Subcutaneous abdominal adipose tissue (tissue), 5 donors: ENCODE data around the gene PXT1.

Source experiments
- H3K27ac ChIP-seq: one replicate; pipeline ENCODE4 v1.7.0; 2013; ENCODE audit warnings: low read depth, mild to moderate bottlenecking, inconsistent platforms, low read length, moderate library complexity
- H3K27me3 ChIP-seq, 5 donors: one replicate each; pipeline ENCODE4 v1.7.0; 2013; ENCODE audit warnings: low read length in 5 of 5, inconsistent platforms in 1 of 5; ENCODE audit not compliant: control insufficient read depth in 5 of 5, insufficient read depth in 4 of 5
- H3K36me3 ChIP-seq, 5 donors: one replicate each; pipeline ENCODE4 v1.7.0; 2013; ENCODE audit warnings: low read length in 5 of 5; ENCODE audit not compliant: control insufficient read depth in 5 of 5, insufficient read depth in 5 of 5
- H3K4me1 ChIP-seq, 5 donors: one replicate each; pipeline ENCODE4 v1.7.0; 2013; ENCODE audit warnings: low read length in 5 of 5, mild to moderate bottlenecking in 3 of 5, moderate library complexity in 1 of 5; ENCODE audit not compliant: control insufficient read depth in 5 of 5, insufficient read depth in 5 of 5
- H3K4me3 ChIP-seq, 5 donors: one replicate each; pipeline ENCODE4 v1.7.0; 2013; ENCODE audit warnings: low read length in 5 of 5, low read depth in 1 of 5
- H3K9ac ChIP-seq, 5 donors: one replicate each; pipeline ENCODE4 v1.7.0; 2013; ENCODE audit warnings: low read length in 5 of 5, mild to moderate bottlenecking in 4 of 5, moderate library complexity in 3 of 5
- H3K9me3 ChIP-seq, 5 donors: one replicate each; pipeline ENCODE4 v1.7.0; 2013; ENCODE audit warnings: low read length in 5 of 5; ENCODE audit not compliant: control insufficient read depth in 5 of 5
- donor health status: healthy.
- donor health status: healthy.
- donor health status: healthy.
- donor health status: healthy.
- donor health status: healthy.

The PXT1 gene

DNA sequence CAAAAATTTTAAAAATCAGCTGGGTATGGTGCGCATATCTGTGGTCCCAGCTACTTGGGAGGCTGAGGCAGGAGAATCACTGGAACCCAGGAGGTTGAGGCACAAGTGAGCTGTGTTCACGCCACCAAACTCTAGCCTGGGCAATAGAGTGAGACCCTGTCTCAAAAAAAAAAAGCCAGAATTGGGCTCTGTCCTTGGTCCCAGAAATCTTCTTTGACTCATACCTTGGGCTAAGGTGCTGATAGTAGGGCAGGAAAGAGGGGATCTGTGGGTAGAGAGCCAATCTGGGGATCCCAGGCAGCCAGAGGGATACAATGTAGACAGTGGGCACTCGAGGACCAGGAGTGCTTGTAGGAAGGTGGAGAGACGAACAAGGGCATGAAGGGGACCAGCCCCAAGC lies 68.5 kb downstream of the PXT1 start:
- H3K36me3 ChIP-seq: no peaks in the 10 kb centered on the region
- H3K9me3 ChIP-seq: no peaks in the 10 kb centered on the region
- peaks cover 0 to 3% (median 0%) of the 10 kb centered on the region in 5 donors for H3K27me3 ChIP-seq
- no peak overlapping the region for H3K9ac ChIP-seq
- no peak overlapping the region for H3K4me3 ChIP-seq
- no peak overlapping the region for H3K27ac ChIP-seq
- peaks cover 0 to 11% (median 7%) of the 10 kb centered on the region in 5 donors for H3K4me1 ChIP-seq

DNA sequence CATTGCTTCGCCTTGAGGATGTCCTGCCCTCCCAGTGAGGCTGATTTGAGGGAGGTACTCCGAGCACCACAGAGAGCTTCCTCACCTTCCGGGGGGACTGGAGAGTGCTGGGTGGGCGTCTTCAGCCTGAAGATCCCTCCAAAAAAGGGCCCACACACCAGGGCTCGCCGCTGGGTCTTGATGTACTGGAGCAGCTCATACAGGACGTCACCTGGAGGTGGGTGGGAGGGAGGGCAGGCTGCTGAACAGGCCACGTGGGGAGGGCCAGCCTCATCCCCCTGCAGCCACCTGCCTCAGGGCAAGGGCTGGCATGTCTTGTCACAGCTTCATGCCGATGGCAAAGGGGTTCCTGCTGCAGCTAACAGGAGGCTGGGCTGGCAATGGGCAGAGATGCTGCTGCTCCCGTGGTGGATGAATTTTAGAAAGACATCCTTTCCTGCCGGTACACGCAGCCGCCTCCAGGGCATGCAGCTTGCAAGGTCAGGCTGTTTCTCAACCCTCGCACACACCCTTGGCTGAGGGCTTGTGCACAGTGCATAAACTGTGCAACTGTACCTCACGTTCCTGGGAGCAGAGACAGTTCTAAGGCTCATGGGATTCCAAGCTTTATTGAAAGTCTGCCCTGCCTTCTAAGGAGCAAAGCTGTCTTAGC lies 69.2 kb downstream of the PXT1 start:
- no peak overlapping the region for H3K27ac ChIP-seq
- H3K27me3 ChIP-seq: peaks cover 0 to 3% (median 0%) of the 10 kb centered on the region in 5 donors
- peaks cover 0 to 11% (median 7%) of the 10 kb centered on the region in 5 donors for H3K4me1 ChIP-seq
- H3K9ac ChIP-seq: no peak overlapping the region
- H3K9me3 ChIP-seq: no peaks in the 10 kb centered on the region
- H3K4me3 ChIP-seq: no peak overlapping the region
- H3K36me3 ChIP-seq: no peaks in the 10 kb centered on the region

- Histone ChIP-seq H3K27me3 (peaks cover 0 to 3% (median 0%) of the 10 kb centered on the region in 5 donors), H3K36me3 (no peaks in the 10 kb centered on the region), H3K4me1 (peaks cover 0 to 11% (median 7%) of the 10 kb centered on the region in 5 donors), H3K9me3 (no peaks in the 10 kb centered on the region), H3K27ac (no peak overlapping the region), H3K4me3 (no peak overlapping the region), H3K9ac (no peak overlapping the region)
Observed at GRCh38 chr6:36372088-36372487, 70.6 kb downstream of the PXT1 start.

DNA sequence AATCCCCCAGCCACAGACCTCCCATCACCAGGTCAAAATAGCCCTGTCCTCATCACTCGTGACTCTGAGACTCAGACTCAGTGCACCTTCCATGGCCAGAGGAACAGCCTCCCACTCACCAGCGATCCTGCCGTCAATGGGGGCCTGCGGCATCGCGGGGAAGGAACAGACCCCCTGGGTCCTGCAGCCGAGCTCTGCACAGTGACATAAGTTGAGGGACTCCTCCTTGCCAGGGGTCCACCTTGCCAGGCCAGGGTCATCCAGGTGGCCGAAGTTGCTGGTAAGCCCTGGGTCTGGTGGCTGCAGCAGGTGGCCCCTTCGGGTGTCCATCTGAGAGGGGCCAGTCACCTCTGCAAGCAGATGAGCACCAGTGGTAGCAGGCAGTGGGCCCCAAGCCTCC lies 71.4 kb downstream of the PXT1 start:
- Histone ChIP-seq H3K4me3 (no peak overlapping the region), H3K27ac (no peak overlapping the region), H3K9ac (no peak overlapping the region), H3K27me3 (peaks cover 0 to 3% (median 0%) of the 10 kb centered on the region in 5 donors), H3K9me3 (no peaks in the 10 kb centered on the region), H3K4me1 (peaks cover 0 to 11% (median 7%) of the 10 kb centered on the region in 5 donors), H3K36me3 (no peaks in the 10 kb centered on the region)

GRCh38 chr6:36370638-36371037 lies 72.0 kb downstream of the PXT1 start:
- no peak overlapping the region for H3K9ac ChIP-seq

GRCh38 chr6:36368921-36369865 lies 73.5 kb downstream of the PXT1 start:
- Histone ChIP-seq H3K4me1 (peaks cover 0 to 4% (median 3%) of the 10 kb centered on the region in 5 donors), H3K27ac (no peak overlapping the region), H3K27me3 (peaks cover 0 to 3% (median 0%) of the 10 kb centered on the region in 5 donors), H3K9me3 (no peaks in the 10 kb centered on the region), H3K9ac (no peak overlapping the region), H3K36me3 (no peaks in the 10 kb centered on the region), H3K4me3 (no peak overlapping the region)

More at GRCh38 chr6:36370638-36371037, 72.0 kb downstream of the PXT1 start:
- H3K27ac ChIP-seq: no peak overlapping the region
- no peaks in the 10 kb centered on the region for H3K36me3 ChIP-seq
- peaks cover 0 to 11% (median 7%) of the 10 kb centered on the region in 5 donors for H3K4me1 ChIP-seq
- H3K4me3 ChIP-seq: no peak overlapping the region
- H3K27me3 ChIP-seq: peaks cover 0 to 3% (median 0%) of the 10 kb centered on the region in 5 donors
- H3K9me3 ChIP-seq: no peaks in the 10 kb centered on the region

DNA sequence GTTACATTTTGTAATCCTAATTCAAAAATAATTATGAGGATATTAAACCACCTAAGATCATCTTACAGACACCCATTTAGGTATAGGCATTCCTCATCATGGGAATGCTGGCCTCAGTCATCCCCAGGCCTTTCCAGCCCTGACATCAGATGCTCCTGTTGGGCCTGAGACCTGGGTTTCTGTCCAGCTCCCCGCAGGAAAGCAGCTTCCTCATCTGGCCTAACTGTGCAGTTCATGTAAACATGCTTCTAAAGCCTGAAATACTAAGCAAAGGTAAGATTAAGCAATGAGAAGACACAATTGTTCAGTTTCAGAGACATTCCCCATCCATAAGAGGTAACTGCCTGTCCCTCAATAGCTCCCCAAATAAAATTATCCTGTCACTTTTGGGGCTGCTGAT lies 74.2 kb downstream of the PXT1 start:
- H3K27ac ChIP-seq: no peak overlapping the region
- H3K27me3 ChIP-seq: peaks cover 0 to 3% (median 0%) of the 10 kb centered on the region in 5 donors
- no peaks in the 10 kb centered on the region for H3K36me3 ChIP-seq
- no peaks in the 10 kb centered on the region for H3K9me3 ChIP-seq
- H3K4me3 ChIP-seq: no peak overlapping the region
- no peak overlapping the region for H3K9ac ChIP-seq
- peaks cover 0 to 4% (median 0%) of the 10 kb centered on the region in 5 donors for H3K4me1 ChIP-seq

- Histone ChIP-seq H3K9ac (no peak overlapping the region), H3K4me3 (no peak overlapping the region), H3K27me3 (peaks cover 0 to 4% (median 0%) of the 10 kb centered on the region in 5 donors), H3K9me3 (no peaks in the 10 kb centered on the region), H3K36me3 (no peaks in the 10 kb centered on the region), H3K4me1 (peaks cover 0 to 4% (median 0%) of the 10 kb centered on the region in 5 donors), H3K27ac (no peak overlapping the region)
Observed at GRCh38 chr6:36367743-36368142, 74.9 kb downstream of the PXT1 start.

DNA sequence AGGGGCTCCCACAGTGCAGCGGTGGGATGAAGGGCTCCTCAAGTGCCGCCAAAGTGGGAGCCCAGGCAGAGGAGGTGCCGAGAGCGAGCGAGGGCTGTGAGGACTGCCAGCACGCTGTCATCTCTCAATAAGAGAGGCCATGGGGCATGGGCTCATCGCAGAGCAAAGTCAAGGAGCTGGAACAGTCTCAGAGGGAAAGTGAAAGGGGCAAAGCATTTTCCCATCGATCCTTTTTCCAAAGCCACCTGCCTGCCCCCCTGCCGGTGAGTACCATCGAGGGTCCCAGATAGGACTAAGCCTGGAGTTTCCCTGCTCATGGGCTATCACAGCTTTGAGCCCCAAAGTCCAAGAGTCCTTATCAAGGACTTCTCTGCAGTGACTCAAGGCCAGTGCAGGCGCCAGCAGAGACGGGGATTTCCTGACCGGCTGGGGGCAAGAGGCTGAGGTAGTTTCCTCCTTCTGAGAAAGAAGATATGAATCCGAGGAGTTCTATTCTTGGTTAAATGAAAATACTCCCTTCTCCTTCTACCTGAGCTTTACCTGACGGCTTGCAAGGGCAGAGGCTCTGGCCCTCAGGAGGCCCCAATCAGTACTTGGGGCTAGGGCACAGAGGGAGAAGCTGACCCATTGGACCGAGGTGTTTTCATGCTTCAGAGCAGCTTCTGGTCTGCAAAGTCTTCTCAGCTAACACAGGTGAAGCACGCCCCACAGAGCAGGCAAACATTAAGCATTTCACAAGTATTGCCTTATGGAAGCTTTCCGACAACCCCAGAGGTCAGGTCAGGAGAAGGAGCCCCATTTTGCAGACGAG lies 77.8 kb downstream of the PXT1 start:
- Histone ChIP-seq H3K9me3 (no peaks in the 10 kb centered on the region), H3K4me3 (no peak overlapping the region), H3K4me1 (peaks cover 0 to 9% (median 7%) of the 10 kb centered on the region in 5 donors), H3K9ac (no peak overlapping the region), H3K36me3 (no peaks in the 10 kb centered on the region), H3K27me3 (peaks cover 0 to 5% (median 0%) of the 10 kb centered on the region in 5 donors), H3K27ac (no peak overlapping the region)
